ENCODE data around the gene DNAJB4.
"Not testable (repeated sequence)": the region's sequence is repeated elsewhere in the genome, so short reads cannot be mapped to it uniquely, and the experiment has no call there.

DNAJB4 gene

DNA sequence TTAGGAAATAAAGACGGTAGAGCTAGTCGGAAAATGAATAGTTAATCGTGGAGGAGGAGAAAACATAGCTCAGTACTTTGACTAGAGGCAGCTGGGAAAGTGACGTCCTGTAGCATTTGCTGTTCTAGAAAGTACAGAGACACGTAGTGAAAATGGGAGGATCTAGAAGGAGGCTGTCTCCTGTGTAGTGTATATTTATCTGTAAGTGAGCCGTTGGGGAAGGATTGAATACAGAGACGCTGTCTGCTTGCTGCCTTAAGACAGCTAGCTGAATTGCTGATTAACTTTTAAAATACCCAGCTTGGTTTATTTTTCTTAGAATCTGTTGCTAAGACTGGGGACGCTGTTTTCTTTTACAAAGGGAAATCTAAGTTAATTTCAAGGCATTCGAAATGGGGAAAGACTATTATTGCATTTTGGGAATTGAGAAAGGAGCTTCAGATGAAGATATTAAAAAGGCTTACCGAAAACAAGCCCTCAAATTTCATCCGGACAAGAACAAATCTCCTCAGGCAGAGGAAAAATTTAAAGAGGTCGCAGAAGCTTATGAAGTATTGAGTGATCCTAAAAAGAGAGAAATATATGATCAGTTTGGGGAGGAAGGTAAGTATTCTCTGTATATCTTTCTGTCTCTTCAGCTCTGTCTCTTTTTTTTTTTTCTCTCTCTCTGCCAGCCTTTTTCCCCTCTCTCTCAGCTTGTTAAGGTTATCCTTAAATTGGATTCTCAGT lies at the start of gene DNAJB4:
Gene DNAJB4 (plus strand): TSS at position 221 of the 729 bp plus-strand sequence. CDS start 172 bp downstream, at position 393.
- peak; percentile 44 for DNase-seq

DNA sequence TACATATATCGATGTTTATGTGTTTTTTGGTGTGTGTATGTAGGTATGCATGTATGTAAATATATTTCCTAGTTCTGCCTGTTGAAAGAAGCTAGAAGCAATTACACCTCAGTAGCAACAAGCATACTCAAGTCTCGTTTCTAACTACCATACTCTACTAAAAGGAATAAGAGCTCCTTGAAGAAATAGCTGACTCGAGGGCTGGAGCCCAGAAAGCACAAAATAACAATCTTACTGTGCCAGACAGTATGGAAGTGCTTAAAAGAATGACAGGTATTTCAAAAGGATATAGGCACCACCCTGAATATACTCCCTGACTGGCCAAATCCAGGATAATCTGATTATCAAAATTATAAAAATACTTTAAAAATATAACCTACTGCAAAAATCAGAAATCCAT lies 49.0 kb upstream of the DNAJB4 start:
- DNase-seq, result no peak

- no peak for DNase-seq
Measured at GRCh38 chr1:77956464-77956863, 48.3 kb upstream of the DNAJB4 start.

DNA sequence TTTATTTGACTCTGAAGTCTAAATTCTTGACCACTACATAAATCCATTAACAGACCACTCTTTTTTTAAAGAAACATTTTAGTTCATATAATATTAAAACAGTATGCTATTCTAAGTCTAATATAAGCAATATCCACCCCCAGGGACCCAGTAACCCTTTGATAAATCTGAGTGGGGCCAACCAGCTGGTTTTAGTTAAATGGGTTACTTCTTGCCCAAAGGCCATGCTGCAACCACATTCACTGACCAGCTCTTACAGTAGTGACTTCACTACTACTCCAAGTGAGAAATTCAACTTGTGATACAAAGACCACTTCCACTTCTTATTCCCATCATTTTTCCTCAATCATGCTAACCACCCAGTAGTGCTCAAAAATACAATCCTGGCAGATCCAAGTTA lies 46.3 kb upstream of the DNAJB4 start:
- DNase-seq, result no peak

- no peak for DNase-seq
Measured at GRCh38 chr1:77958850-77959249, 45.9 kb upstream of the DNAJB4 start.

- DNase-seq, result no peak
Measured at GRCh38 chr1:77961392-77961791, 43.3 kb upstream of the DNAJB4 start.

GRCh38 chr1:77966291-77966690 lies 38.4 kb upstream of the DNAJB4 start:
- no peak for DNase-seq

GRCh38 chr1:77970192-77970591 lies 34.5 kb upstream of the DNAJB4 start:
- no peak for DNase-seq

- no peak for DNase-seq
Measured at GRCh38 chr1:77972080-77972479, 32.7 kb upstream of the DNAJB4 start.

DNA sequence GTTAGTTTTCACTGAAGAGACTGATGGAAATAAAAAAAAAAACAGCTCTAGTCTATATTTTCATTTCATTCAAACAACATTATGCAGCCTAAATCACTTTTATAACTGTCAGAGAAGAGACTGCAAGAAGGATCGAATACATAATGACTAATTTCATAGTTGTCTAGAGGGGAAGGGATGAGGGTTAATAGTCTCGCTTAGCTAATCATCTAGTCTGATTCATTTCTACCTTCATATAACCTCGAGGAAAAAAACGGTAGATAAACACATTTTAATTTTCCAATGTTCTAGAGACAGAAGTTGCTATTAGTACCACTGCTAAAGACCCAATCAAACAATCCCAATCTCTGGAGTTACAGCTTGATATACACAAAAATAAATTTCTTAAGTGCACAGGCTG lies 29.4 kb upstream of the DNAJB4 start:
- DNase-seq, result no peak

DNA sequence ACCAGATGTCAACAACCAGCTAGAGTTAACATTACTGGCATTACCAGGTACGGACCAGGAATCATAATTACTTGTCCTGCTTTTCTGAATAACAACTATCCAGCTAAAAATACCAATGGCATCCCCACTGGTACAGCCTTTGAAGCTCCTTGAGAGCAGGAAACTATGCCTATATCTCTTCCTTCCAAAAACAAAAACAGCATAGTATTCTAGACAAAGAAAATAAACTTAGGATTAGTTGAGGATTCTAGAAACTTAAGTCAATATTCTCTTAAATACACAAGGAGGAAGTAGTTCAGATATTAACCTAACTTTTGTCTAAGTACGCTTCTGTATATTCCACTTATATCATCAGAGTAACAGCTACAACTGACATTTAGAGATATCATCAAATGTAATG lies 28.8 kb upstream of the DNAJB4 start:
- DNase-seq, result no peak

DNA sequence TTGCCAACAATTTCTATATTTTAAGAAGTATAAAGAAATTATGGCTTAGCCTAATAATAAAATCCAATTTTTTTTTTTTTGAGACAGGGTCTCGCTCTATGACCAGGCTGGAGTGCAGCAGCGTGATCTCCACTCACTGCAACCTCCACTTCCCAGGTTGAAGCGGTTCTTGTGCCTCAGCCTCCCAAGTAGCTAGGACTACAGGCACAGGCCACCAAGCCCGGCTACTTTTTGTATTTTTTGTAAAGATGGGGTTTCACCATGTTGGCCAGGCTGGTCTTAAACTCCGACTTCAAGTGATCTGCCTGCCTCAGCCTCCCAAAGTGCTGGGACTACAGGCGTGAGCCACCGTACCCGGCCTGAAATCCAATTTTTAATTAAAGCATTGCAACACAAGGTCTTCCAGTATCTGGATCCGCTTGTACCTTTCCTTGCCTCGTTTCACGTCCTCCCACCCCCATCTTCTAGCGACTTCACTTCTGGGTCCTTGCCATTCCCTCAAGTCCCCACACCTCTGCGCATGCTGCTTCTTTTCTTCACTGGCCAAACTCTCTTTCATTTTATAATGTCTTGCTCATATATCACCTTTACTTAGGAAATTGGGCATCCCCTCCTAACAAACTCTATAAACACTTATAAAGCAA lies 28.2 kb upstream of the DNAJB4 start:
- no peak for DNase-seq

DNA sequence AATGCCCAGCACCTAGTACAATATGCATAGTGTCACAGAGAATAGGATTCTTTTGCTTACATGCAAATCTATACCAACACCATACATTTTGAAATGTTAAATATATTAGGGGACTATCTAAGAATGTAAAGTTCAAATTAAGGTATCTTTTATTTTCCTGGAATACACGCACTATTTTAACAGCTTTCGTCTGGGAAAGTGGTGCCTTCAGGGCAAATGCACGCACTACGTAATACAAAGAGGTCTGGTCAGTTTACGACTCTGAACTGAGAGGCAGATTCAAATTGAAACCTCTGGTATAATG lies 26.8 kb upstream of the DNAJB4 start:
- no peak for DNase-seq

DNA sequence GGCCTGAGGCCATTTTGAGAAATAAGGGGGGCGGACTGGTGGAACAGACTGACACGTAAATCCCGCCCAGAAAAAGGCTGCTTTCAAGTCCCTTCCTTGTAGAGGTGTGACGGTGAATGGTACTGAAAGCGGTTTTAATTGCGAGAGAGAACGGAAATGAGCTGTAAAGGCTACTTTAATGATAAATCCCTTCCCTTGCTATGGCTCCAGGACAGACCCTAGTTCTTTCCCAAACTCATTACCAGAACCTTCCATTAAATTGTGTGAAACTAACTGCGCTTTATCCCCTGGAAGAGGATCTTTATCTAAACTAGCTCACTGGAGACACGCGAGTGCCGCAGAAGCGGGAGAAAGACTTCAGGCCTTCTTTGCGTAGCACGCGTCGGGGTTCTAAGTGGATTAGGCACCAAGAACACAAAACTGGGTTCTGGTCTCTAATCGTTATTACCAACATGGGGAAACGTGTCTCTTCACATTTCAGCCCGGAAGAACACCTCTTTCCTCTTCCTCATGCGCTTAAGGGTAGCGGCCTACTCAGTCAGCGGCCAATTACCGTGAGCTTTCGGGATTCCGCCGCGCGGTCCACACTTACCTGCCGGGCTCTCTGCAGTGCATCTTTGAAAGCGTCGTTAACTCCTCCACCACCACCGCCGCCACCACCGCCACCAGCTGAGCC lies 26.3 kb upstream of the DNAJB4 start:
- DNase-seq, result peak; percentile 62

DNA sequence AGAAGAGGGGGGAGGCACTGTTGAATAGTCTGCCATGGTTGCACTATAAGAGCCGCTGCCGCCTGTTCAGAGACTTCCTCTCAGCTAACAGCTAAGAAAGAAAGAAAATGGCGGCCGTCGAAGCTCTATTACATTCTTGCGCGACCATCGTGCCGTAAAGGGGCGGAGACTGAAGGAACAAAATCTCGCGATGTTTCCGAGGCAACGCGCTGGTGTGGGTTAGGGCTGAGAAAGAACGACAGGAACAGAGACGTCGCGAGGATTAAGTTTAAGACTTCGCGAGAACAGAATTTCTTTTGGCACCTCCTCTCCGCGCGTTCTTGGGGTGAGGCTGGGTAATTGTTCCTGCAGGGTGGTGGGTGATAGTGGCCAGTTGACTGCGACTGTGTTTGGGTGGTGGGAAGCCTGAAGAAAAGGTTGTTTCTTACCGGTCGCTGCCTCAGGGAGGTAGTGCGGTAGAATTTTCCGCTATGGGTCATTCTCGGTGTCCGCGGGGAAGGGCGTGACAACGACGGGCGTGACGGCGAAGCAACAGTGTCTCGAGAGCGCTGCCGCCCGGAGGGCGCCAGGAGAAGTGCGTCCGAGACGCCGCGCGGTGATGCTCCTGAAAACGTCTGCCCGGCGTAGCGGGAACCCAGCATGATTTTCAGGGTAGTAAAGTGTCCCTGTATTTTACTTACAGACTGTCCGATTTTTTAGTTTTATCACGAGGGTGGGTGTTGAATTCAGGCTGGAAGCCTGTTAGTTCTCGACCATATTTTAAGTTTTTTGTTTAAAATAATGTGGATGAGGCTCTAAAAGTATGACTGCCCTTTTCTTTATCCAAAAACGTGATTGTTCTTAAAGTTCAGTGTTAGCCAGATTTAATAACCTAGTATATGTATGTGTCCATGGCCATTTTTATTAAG lies 25.5 kb upstream of the DNAJB4 start, which contains the start of gene FUBP1:
Gene FUBP1 (minus strand): TSS at position 104 of the 908 bp plus-strand sequence. CDS start 68 bp downstream, at position 36.
- DNase-seq, result peak; percentile 92

DNA sequence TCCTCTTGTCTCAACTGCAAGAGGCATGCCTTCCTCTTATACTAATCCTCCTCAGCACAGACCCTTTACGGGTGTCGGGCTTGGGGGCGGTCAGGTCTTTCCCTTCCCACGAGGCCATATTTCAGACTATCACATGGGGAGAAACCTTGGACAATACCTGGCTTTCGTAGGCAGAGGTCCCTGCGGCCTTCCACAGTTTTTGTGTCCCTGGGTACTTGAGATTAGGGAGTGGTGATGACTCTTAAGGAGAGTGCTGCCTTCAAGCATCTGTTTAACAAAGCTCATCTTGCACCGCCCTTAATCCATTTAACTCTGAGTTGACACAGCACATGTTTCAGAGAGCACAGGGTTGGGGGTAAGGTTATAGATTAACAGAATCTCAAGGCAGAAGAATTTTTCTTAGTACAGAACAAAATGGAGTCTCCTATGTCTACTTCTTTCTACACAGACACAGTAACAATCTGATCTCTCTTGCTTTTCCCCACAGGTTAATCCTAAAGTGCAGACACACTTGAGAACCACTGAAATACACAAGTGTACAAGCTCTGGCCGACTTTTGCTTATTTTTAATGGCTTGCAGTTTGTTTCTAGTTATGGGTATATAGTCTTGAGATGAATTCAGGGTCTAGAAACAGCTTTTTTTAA lies 21.3 kb upstream of the DNAJB4 start:
- DNase-seq, result not testable (repeated sequence)

DNA sequence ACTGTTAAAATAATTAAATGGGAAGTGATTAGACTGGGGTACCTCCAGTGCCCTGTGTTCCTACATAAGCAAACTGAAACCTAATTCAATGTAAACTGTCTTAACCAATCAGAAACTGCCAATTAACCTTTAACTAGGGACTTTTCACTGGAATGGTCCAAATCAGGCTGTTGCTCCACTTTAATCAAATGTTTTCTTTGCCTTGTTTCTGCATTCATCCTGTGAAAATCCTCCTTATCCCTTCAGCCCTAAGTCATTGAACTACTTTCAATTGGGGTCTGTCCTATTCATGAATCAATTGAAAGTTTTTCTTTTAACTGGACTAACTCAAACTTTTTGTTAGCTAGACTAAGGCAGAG lies 20.8 kb upstream of the DNAJB4 start:
- no peak for DNase-seq

DNA sequence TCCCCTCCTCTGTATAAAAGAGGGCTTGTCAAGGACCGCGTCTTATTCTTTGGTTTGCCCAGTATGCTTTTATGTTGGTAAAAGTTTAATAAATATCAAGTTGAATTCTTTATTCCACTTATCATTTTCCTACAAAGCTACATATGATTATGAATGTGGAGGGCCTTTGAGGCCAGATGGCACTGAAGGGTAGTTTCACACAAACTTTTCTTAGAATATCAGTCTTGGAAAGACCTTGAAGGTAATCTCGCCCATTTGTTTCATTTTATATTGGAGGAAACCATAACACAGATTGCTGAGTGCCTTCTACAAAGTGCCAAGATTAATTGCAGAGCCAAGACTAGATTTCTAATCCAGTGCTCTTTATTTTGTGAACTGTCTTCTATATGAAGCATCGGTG lies 20.1 kb upstream of the DNAJB4 start:
- DNase-seq, result no peak

DNA sequence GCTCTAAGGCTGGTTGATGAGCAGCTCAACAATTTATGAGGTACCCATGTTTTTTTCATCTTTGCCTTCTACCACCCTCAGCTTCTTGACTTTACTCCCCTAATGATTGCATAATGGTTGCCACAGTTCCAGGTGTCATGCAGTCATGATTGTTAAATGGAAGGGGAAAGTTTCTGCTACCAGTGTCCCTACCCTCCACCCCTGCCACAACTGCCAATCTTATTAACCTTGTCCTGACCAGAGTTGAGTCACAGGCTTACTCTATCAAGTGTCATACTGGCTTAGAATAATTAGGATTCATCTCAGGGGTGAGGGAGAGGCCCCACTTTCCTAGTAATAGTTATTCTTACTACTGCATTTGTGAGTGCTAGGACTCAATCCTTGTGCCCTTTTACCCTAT lies 17.9 kb upstream of the DNAJB4 start:
- DNase-seq, result no peak

- DNase-seq, result no peak
Measured at GRCh38 chr1:77987919-77988318, 16.8 kb upstream of the DNAJB4 start.

DNA sequence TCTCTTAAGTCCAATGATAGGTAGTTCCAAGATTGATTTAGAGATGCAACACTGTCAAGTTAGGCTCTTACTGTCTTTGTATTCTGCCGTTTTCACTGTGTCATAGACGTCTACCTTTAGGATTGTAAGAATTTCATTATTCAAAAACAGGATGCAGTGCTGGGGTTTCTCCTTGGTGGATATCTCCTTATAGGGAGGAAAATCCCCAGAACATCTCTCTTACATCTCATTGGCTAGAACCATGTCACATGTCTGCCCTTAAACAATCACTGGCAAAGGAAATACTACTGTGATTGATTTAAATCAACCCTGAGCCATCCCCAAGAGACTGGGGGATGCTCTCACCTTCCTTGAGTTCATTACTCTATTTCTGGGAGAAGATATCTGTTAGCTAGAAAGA lies 15.0 kb upstream of the DNAJB4 start:
- DNase-seq, result no peak

DNA sequence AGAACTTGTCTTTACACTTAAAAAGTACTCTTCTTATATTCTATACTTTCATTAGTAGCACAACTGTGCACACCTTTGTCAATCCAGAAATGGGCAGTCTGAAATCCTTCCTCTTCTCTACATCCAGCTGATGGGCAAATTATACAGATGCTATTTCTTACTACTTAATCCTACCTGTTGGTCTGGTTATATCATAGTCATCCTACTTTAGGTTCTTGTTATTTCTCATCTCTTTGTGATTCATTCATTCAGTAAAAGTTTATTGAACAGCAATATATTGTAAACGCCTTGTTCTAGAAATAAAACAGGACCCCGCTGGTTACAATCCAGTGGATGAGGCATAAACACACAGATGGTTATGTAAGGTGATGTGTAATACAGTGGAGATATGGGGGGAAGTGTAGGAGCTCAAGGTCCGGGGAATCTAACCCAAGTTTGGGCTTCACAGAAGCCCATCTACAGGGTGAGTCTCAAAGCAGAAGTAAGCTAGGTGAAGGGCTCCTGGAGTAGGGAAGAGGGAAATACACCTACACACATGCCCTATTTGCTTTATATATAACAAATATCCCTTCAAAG lies 14.0 kb upstream of the DNAJB4 start:
- DNase-seq, result no peak

Data from activated CD4-positive, alpha-beta T cell treated with anti-CD3 and anti-CD28 coated beads, Interleukin-2, amount 50 U/mL, for 1 hour (primary cell).